Esophagus squamous epithelium (tissue), 5 donors: ENCODE data around the gene FNTB. TPM values are rescaled to one million over a fixed set of nuclear protein-coding genes. Genes with fewer than 3 reads are reported as not detected.

ENCODE experiments used
- DNase-seq: peaks from one replicate; lab custom pipeline; 2025; lab: John Stamatoyannopoulos, UW
- H3K27ac ChIP-seq, 4 donors: fragments of 200-600 bp; sonication (generic); one replicate each; pipeline ENCODE4 v1.5.1; 2016 to 2019; ENCODE audit warnings: mild to moderate bottlenecking in 1 of 4
- H3K27me3 ChIP-seq, 4 donors: fragments of 200-600 bp; sonication (generic); 1 replicate in 3 of 4; 2 replicates in 1 of 4; pipeline versions ENCODE4 v1.5.1 to v1.6.0; 2017 to 2021; ENCODE audit warnings: antibody characterized with exemption in 1 of 4
- H3K36me3 ChIP-seq, 3 donors: fragments of 200-600 bp; sonication (generic); one replicate each; pipeline ENCODE4 v1.5.1; 2016 to 2019
- H3K4me1 ChIP-seq, 3 donors: fragments of 200-600 bp; sonication (generic); one replicate each; pipeline ENCODE4 v1.5.1; 2017 to 2019
- H3K4me3 ChIP-seq, 4 donors: fragments of 200-600 bp; sonication (generic); 1 replicate in 3 of 4; 2 replicates in 1 of 4; pipeline ENCODE4 v1.5.1; 2016 to 2019; ENCODE audit warnings: mild to moderate bottlenecking in 2 of 4, moderate library complexity in 1 of 4
- H3K9me3 ChIP-seq, 3 donors: fragments of 200-600 bp; sonication (generic); one replicate each; pipeline ENCODE4 v1.5.1; 2016 to 2019
- POLR2A ChIP-seq, 4 donors: fragments of 450-650 bp; IDR thresholded peaks; one replicate each; pipeline ENCODE4 v1.6.1; 2017; ENCODE audit warnings: antibody characterized with exemption in 4 of 4, mild to moderate bottlenecking in 4 of 4, moderate library complexity in 3 of 4
- WGBS, 2 donors: methylation state at CpG; one replicate each; pipeline ENCODE4 v1.1.5; 2018; 5-methylcytosine and 5-hydroxymethylcytosine counted together
- intact Hi-C: fragments of 100-400 bp; cut with DNase I; formaldehyde crosslinking; loops from one replicate; pipeline ENCODE4 v1.15.0; 2022
- total RNA-seq, 4 donors: library from RNA; depleted of rRNA; stranded (reverse); fragments of >200 nt; gene quantifications; one replicate each; pipeline ENCODE4 v1.1.0, GENCODE V29; 2016
- TF ChIP-seq, protein P1 (sequence below), 6 experiments: fragments of 450-650 bp in 4 of 6; fragments of 200-600 bp in 2 of 6; sonication (generic) in 2 of 6; IDR thresholded peaks; one replicate each; pipeline ENCODE4 v1.5.1; 2016 to 2019; ENCODE audit warnings: antibody characterized with exemption in 6 of 6, mild to moderate bottlenecking in 4 of 6, moderate library complexity in 4 of 6
- donor health status: DM: yes; HTN: yes; CAD: no.

FNTB gene
- total RNA-seq, 4 donors from 2014 or later: 16.2 to 20.4 (median 18.2) TPM

DNA sequence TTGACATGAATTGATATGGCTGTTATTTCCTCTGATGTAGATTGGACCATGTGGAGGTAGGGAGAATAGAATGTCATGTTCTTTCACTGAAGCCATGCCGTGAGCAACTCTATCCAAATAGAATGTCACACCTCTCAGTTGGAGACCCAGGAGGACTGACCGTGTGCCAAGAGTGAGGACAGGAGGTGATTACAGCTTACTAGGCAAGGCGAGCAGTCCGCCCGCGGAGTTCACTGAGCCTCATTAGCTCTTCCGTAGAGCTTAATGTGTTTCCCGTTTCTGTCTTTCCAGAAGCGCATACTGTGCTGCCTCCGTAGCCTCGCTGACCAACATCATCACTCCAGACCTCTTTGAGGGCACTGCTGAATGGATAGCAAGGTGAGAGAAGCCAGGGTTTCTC, 45.6 kb downstream of the FNTB start:
- 94 to 96% methylated on average over 10 to 11 of the region's 11 CpGs for WGBS, 2 donors
- intact Hi-C loops: no loop called here
- no peak for DNase-seq
- H3K9me3 ChIP-seq: no peaks in the 10 kb centered on the region
- H3K4me3 ChIP-seq: no peak overlapping the region
- no peak overlapping the region for H3K27ac ChIP-seq
- TF ChIP-seq, protein P1, sequence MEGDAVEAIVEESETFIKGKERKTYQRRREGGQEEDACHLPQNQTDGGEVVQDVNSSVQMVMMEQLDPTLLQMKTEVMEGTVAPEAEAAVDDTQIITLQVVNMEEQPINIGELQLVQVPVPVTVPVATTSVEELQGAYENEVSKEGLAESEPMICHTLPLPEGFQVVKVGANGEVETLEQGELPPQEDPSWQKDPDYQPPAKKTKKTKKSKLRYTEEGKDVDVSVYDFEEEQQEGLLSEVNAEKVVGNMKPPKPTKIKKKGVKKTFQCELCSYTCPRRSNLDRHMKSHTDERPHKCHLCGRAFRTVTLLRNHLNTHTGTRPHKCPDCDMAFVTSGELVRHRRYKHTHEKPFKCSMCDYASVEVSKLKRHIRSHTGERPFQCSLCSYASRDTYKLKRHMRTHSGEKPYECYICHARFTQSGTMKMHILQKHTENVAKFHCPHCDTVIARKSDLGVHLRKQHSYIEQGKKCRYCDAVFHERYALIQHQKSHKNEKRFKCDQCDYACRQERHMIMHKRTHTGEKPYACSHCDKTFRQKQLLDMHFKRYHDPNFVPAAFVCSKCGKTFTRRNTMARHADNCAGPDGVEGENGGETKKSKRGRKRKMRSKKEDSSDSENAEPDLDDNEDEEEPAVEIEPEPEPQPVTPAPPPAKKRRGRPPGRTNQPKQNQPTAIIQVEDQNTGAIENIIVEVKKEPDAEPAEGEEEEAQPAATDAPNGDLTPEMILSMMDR (IDR thresholded peaks at IDR 0.05): no peak
- no peak for TF ChIP-seq POLR2A (IDR thresholded peaks at IDR 0.05)
- H3K36me3 ChIP-seq: peaks cover 0 to 70% (median 0%) of the 10 kb centered on the region in 3 donors
- H3K27me3 ChIP-seq: no peaks in the 10 kb centered on the region
- H3K4me1 ChIP-seq: peaks cover 6 to 42% (median 16%) of the 10 kb centered on the region in 3 donors

DNA sequence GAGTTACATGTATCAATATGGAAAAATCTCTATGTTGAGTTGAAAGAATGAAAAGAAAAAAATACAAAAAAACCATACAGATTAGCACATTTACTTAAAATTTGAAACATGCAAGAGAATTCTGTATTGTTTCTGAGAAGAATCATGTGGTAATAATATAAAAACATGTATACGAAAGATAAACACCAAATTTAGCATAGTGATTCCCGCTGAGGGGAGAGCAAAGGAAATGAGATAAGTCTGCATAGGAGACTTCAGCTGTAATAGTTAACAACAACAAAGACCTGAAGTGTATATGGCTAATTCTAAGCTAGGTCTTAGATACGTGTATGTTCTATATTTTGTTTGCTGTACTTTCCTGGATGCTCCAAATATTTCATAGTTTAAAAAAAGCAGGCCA, 46.5 kb downstream of the FNTB start:
- no peak overlapping the region for H3K27ac ChIP-seq
- peaks cover 0 to 69% (median 0%) of the 10 kb centered on the region in 3 donors for H3K36me3 ChIP-seq
- DNase-seq: no peak
- 91 to 92% methylated on average over 3 of the region's 3 CpGs for WGBS, 2 donors
- TF ChIP-seq, protein P1 (IDR thresholded peaks at IDR 0.05): no peak
- TF ChIP-seq POLR2A (IDR thresholded peaks at IDR 0.05): no peak
- no peaks in the 10 kb centered on the region for H3K9me3 ChIP-seq
- peaks cover 6 to 34% (median 16%) of the 10 kb centered on the region in 3 donors for H3K4me1 ChIP-seq
- H3K27me3 ChIP-seq: no peaks in the 10 kb centered on the region
- intact Hi-C loops: no loop called here
- H3K4me3 ChIP-seq: no peak overlapping the region

- H3K9me3 ChIP-seq: no peaks in the 10 kb centered on the region
- 90 to 95% methylated on average over 4 of the region's 4 CpGs for WGBS, 2 donors
Measured at GRCh38 chr14:65034021-65034420, 47.3 kb downstream of the FNTB start.

DNA sequence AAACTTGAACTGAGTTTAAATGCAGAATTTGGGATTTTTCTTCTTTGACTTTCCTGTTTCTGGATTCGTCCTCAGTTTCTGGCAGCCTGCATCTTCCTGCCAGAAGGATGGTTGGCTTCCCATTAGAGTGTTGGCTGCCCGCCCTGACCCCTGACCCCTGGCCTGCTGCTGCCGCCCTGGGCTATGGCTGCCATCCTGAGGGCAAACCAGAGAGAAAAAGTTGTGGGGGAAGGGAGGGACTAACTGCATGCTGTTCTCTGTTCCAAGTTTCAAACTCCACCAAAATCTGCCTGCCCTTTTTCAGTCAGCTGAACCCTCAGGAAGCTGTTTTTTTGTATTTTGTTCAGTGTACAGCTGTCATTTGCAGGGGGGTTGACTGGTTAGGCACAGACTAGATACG, 48.4 kb downstream of the FNTB start:
- TF ChIP-seq POLR2A (IDR thresholded peaks at IDR 0.05): no peak
- H3K27ac ChIP-seq: peak overlapping the region in 3 of 4 donors; percentile 38 to 68 (median 41)
- no peak overlapping the region for H3K4me3 ChIP-seq
- DNase-seq: no peak
- peaks cover 0 to 54% (median 0%) of the 10 kb centered on the region in 3 donors for H3K36me3 ChIP-seq
- H3K9me3 ChIP-seq: no peaks in the 10 kb centered on the region
- H3K27me3 ChIP-seq: no peaks in the 10 kb centered on the region
- peaks cover 6 to 27% (median 16%) of the 10 kb centered on the region in 3 donors for H3K4me1 ChIP-seq
- 31 to 57% methylated on average over 3 of the region's 4 CpGs for WGBS, 2 donors
- intact Hi-C loops: no loop called here

More at GRCh38 chr14:65034021-65034420, 47.3 kb downstream of the FNTB start:
- no peak for DNase-seq
- Histone ChIP-seq H3K27me3 (no peaks in the 10 kb centered on the region), H3K27ac (no peak overlapping the region), H3K4me1 (peaks cover 6 to 27% (median 16%) of the 10 kb centered on the region in 3 donors), H3K4me3 (no peak overlapping the region), H3K36me3 (peaks cover 0 to 61% (median 0%) of the 10 kb centered on the region in 3 donors)
- no peak for TF ChIP-seq POLR2A (IDR thresholded peaks at IDR 0.05)
- TF ChIP-seq, protein P1 (IDR thresholded peaks at IDR 0.05): no peak
- intact Hi-C loops: no loop called here

GRCh38 chr14:65038966-65039365, 52.3 kb downstream of the FNTB start:
- TF ChIP-seq, protein P1 (IDR thresholded peaks at IDR 0.05): no peak
- no peak for TF ChIP-seq POLR2A (IDR thresholded peaks at IDR 0.05)
- intact Hi-C loops: no loop called here
- Histone ChIP-seq H3K4me3 (no peak overlapping the region), H3K9me3 (no peaks in the 10 kb centered on the region), H3K27me3 (no peaks in the 10 kb centered on the region), H3K4me1 (peaks cover 6 to 27% (median 16%) of the 10 kb centered on the region in 3 donors), H3K27ac (no peak overlapping the region), H3K36me3 (peaks cover 0 to 51% (median 0%) of the 10 kb centered on the region in 3 donors)
- no peak for DNase-seq
- 81 to 94% methylated on average over 2 of the region's 2 CpGs for WGBS, 2 donors
